HepG2 (cell line): ENCODE results near the gene CSNK1D. TPM values are rescaled to one million over a fixed set of nuclear protein-coding genes. Genes with fewer than 3 reads are reported as not detected.

Source experiments
- ARNT ChIP-seq: fragments of 450-650 bp; IDR thresholded peaks from 2 replicates; pipeline ENCODE4 v1.6.1; 2017
- ARNTL ChIP-seq: sonication (generic); formaldehyde crosslinking; IDR thresholded peaks from 2 replicates; pipeline ENCODE4 v1.4.0; 2020; ENCODE audit warnings: mild to moderate bottlenecking, missing genetic modification reagents
- CCDC6 ChIP-seq: sonication (generic); formaldehyde crosslinking; IDR thresholded peaks from 2 replicates; pipeline ENCODE4 v1.8.1; 2022; ENCODE audit warnings: mild to moderate bottlenecking, missing genetic modification reagents, moderate library complexity
- EED ChIP-seq: sonication (generic); formaldehyde crosslinking; IDR thresholded peaks from 2 replicates; pipeline ENCODE4 v1.5.0; 2020; ENCODE audit warnings: mild to moderate bottlenecking, missing genetic modification reagents
- FIP1L1 ChIP-seq: fragments of 200-400 bp; formaldehyde crosslinking; IDR thresholded peaks from 2 replicates; pipeline ENCODE4 v1.6.1; 2018; ENCODE audit warnings: low read depth, mild to moderate bottlenecking, low read length, moderate library complexity, borderline replicate concordance; ENCODE audit not compliant: insufficient read depth
- MATR3 ChIP-seq: sonication (generic); formaldehyde crosslinking; IDR thresholded peaks from 2 replicates; pipeline ENCODE4 v1.4.0; 2020; ENCODE audit warnings: missing genetic modification reagents
- MBD4 ChIP-seq: IDR thresholded peaks from 2 replicates; pipeline ENCODE4 v1.6.1; 2012; ENCODE audit warnings: low read length, inconsistent platforms, borderline replicate concordance
- NBN ChIP-seq: fragments of 450-650 bp; conservative IDR thresholded peaks from 2 replicates; pipeline ENCODE4 v1.6.1; 2017
- NRL ChIP-seq: sonication (generic); formaldehyde crosslinking; IDR thresholded peaks from 2 replicates; pipeline ENCODE4 v1.5.0; 2020; ENCODE audit warnings: missing genetic modification reagents, mild to moderate bottlenecking, moderate library complexity, borderline replicate concordance
- PAWR ChIP-seq: sonication (generic); formaldehyde crosslinking; IDR thresholded peaks from 2 replicates; pipeline ENCODE4 v1.4.0; 2020; ENCODE audit warnings: missing genetic modification reagents, mild to moderate bottlenecking, borderline replicate concordance
- PBX3 ChIP-seq: sonication (generic); formaldehyde crosslinking; IDR thresholded peaks from 2 replicates; pipeline ENCODE4 v1.8.1; 2023; ENCODE audit warnings: missing genetic modification reagents, inconsistent platforms, borderline replicate concordance
- PHF5A ChIP-seq: IDR thresholded peaks from one replicate; pipeline ENCODE4 v1.6.1; 2018; ENCODE audit warnings: low read depth, missing genetic modification reagents; ENCODE audit not compliant: unreplicated experiment
- REPIN1 ChIP-seq: sonication (generic); formaldehyde crosslinking; IDR thresholded peaks from 2 replicates; pipeline ENCODE4 v1.8.0; 2022; ENCODE audit warnings: missing genetic modification reagents, low read depth, mild to moderate bottlenecking, borderline replicate concordance
- SOX13 ChIP-seq, 3 experiments: fragments of 450-650 bp in 1 of 3; sonication (generic) in 1 of 3; formaldehyde crosslinking in 1 of 3; IDR thresholded peaks in 2 of 3; conservative IDR thresholded peaks in 1 of 3; 2 replicates each; pipeline versions ENCODE4 v1.5.0 to v1.6.1; 2016 to 2020; ENCODE audit warnings: antibody characterized with exemption in 1 of 3, mild to moderate bottlenecking in 1 of 3, missing compliant biosample characterization in 1 of 3, missing genetic modification reagents in 1 of 3, moderate library complexity in 1 of 3
- SP1 ChIP-seq, 2 experiments: fragments of 450-650 bp in 1 of 2; sonication (generic) in 1 of 2; formaldehyde crosslinking in 1 of 2; IDR thresholded peaks; 2 replicates each; pipeline versions ENCODE4 v1.4.0 to v1.6.1; 2016 to 2020; ENCODE audit warnings: missing genetic modification reagents in 1 of 2
- SRY ChIP-seq: sonication (generic); formaldehyde crosslinking; IDR thresholded peaks from 2 replicates; pipeline ENCODE4 v1.8.0; 2022; ENCODE audit warnings: mild to moderate bottlenecking, missing genetic modification reagents
- ZBTB14 ChIP-seq: sonication (generic); formaldehyde crosslinking; IDR thresholded peaks from 2 replicates; pipeline ENCODE4 v1.4.0; 2020; ENCODE audit warnings: missing genetic modification reagents
- ZFP91 ChIP-seq: sonication (generic); formaldehyde crosslinking; IDR thresholded peaks from 2 replicates; pipeline ENCODE4 v1.9.0; 2022; ENCODE audit warnings: missing genetic modification reagents, mild to moderate bottlenecking, borderline replicate concordance
- ZNF224 ChIP-seq: sonication (generic); formaldehyde crosslinking; IDR thresholded peaks from 2 replicates; pipeline ENCODE4 v1.5.0; 2020; ENCODE audit warnings: mild to moderate bottlenecking, missing genetic modification reagents
- ZNF367 ChIP-seq: sonication (generic); formaldehyde crosslinking; IDR thresholded peaks from 2 replicates; pipeline ENCODE4 v1.4.0; 2020; ENCODE audit warnings: missing genetic modification reagents, borderline replicate concordance
- ZNF431 ChIP-seq: sonication (generic); formaldehyde crosslinking; IDR thresholded peaks from 2 replicates; pipeline ENCODE4 v1.9.0; 2022; ENCODE audit warnings: missing genetic modification reagents, low read depth, mild to moderate bottlenecking, borderline replicate concordance
- ZNF44 ChIP-seq: sonication (generic); formaldehyde crosslinking; IDR thresholded peaks from 2 replicates; pipeline ENCODE4 v1.5.1; 2020; ENCODE audit warnings: mild to moderate bottlenecking, missing genetic modification reagents
- ZNF468 ChIP-seq: sonication (generic); formaldehyde crosslinking; IDR thresholded peaks from 2 replicates; pipeline ENCODE4 v1.8.0; 2022; ENCODE audit warnings: mild to moderate bottlenecking, moderate library complexity, missing genetic modification reagents
- ZNF569 ChIP-seq: sonication (generic); formaldehyde crosslinking; IDR thresholded peaks from 2 replicates; pipeline ENCODE4 v1.5.0; 2020; ENCODE audit warnings: mild to moderate bottlenecking, missing genetic modification reagents, moderate library complexity, borderline replicate concordance
- ZNF782 ChIP-seq: sonication (generic); formaldehyde crosslinking; IDR thresholded peaks from 2 replicates; pipeline ENCODE4 v1.4.0; 2020; ENCODE audit warnings: missing genetic modification reagents, mild to moderate bottlenecking, borderline replicate concordance
- ZSCAN22 ChIP-seq: sonication (generic); formaldehyde crosslinking; IDR thresholded peaks from 2 replicates; pipeline ENCODE4 v1.4.0; 2020; ENCODE audit warnings: mild to moderate bottlenecking, missing genetic modification reagents
- polyA plus RNA-seq, 8 experiments: library from polyadenylated mRNA; depleted of rRNA in 3 of 8; stranded (reverse) in 7 of 8; unstranded in 1 of 8; fragments of >200 nt; fragmentation: Illumina TruSeq in 4 of 8; extraction: Trizol in 4 of 8; gene quantifications; 2 replicates each; pipeline versions ENCODE4 v1.2.1 to v1.2.3, GENCODE V29; 2011 to 2016; ENCODE audit warnings: low read depth in 4 of 8, missing spikeins in 1 of 8, mixed read lengths in 1 of 8; ENCODE audit not compliant: insufficient read depth in 1 of 8
- total RNA-seq, 5 experiments: library from RNA; depleted of rRNA; stranded (reverse); fragments of >200 nt; fragmentation: Illumina TruSeq; extraction: Trizol; gene quantifications; 2 replicates each; pipeline ENCODE4 v1.2.3, GENCODE V29; 2016; ENCODE audit warnings: low read depth in 1 of 5

CSNK1D gene
- total and polyA plus RNA-seq, 2 of the 13 experiments (the other 11 are each of a cell fraction or from before 2014, with no cell fraction given), result 31.5 to 128 TPM

- TF ChIP-seq SRY (CRISPR knock-in tag) (0 out of 2 replicates have a peak, but pooled peaks have one; percentile 53), ZBTB14 (CRISPR knock-in tag) (no peak), ZNF782 (CRISPR knock-in tag) (no peak), ZSCAN22 (CRISPR knock-in tag) (no peak), SOX13 (IDR thresholded peaks at IDR 0.05) (no peak), SOX13 (CRISPR knock-in tag; conservative IDR thresholded peaks at IDR 0.05 in 1 of 2, IDR thresholded peaks at IDR 0.05 in 1 of 2) (peak in 1 of 2 experiments; percentile 39; a peak in 1 of 4 replicates), ZNF44 (no peak), PBX3 (CRISPR knock-in tag) (no peak), NBN (no peak), ARNT (no peak), ZNF468 (CRISPR knock-in tag) (no peak), FIP1L1 (no peak), MATR3 (CRISPR knock-in tag) (no peak), PHF5A (CRISPR knock-in tag) (no peak), REPIN1 (CRISPR knock-in tag) (peak; percentile 79; the same call in 1 of the 2 replicates), ZNF224 (no peak), ZFP91 (peak; percentile 63), SP1 (IDR thresholded peaks at IDR 0.05) (no peak), SP1 (CRISPR knock-in tag; IDR thresholded peaks at IDR 0.05) (no peak), ZNF569 (no peak), NRL (CRISPR knock-in tag) (no peak), ARNTL (CRISPR knock-in tag) (no peak), CCDC6 (CRISPR knock-in tag) (no peak), EED (CRISPR knock-in tag) (0 out of 2 replicates have a peak, but pooled peaks have one; percentile 49), ZNF367 (CRISPR knock-in tag) (no peak), PAWR (CRISPR knock-in tag) (no peak), MBD4 (no peak), ZNF431 (CRISPR knock-in tag) (no peak)
Observed at GRCh38 chr17:82205720-82206508, 67.6 kb downstream of the CSNK1D start (continued).
